Stimulated activated CD4-positive, alpha-beta T cell treated with anti-CD3 and anti-CD28 coated beads, Interleukin-4, amount 100 ng/mL, for 4 hours (primary cell): Measurements from ENCODE around the gene OR2V2.
"Not testable (repeated sequence)": the region's sequence is repeated elsewhere in the genome, so short reads cannot be mapped to it uniquely, and the experiment has no call there.

Source experiments
- DNase-seq, 2 experiments: peaks; one replicate each; pipeline ENCODE4 v3.0.0-alpha.2; 2020

Gene OR2V2, protein sequence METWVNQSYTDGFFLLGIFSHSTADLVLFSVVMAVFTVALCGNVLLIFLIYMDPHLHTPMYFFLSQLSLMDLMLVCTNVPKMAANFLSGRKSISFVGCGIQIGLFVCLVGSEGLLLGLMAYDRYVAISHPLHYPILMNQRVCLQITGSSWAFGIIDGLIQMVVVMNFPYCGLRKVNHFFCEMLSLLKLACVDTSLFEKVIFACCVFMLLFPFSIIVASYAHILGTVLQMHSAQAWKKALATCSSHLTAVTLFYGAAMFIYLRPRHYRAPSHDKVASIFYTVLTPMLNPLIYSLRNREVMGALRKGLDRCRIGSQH

DNA sequence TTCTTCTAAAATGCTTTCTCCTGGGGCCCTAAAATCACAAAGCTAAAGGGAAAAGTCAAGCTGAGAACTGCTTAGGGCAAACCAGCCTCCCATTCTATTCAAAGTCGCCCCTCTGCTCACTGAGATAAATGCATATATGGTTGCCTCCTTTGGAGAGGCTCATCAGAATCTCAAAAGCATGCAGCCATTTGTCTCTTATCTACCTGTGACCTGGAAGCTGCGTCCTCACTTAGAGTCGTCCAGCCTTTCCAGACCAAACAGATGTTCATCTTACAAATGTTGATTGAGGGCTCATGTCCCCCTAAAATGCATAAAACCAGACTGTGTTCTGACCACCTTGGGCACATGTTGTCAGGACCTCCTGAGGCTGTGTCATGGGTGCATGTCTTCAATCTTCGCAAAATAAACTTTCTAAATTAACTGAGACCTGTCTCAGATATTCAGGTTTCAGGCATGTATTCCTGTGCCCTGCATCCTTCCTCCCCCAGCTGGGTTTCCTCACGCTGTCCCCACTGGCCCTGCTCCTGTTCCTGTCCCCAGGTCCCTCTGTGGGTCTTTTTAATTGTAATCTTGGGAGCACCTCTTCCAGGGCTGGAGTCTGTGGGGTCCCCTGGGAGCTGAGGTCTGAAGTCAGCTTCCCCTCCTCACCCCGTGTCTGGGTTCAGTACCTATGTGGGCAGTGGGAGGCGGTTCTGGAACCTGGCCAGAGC lies at the start of gene OR2V2:
Gene OR2V2 (plus strand): TSS at position 660 of the 710 bp plus-strand sequence. CDS start 7,357 bp downstream, outside the sequence.
- not testable (repeated sequence) for DNase-seq

DNA sequence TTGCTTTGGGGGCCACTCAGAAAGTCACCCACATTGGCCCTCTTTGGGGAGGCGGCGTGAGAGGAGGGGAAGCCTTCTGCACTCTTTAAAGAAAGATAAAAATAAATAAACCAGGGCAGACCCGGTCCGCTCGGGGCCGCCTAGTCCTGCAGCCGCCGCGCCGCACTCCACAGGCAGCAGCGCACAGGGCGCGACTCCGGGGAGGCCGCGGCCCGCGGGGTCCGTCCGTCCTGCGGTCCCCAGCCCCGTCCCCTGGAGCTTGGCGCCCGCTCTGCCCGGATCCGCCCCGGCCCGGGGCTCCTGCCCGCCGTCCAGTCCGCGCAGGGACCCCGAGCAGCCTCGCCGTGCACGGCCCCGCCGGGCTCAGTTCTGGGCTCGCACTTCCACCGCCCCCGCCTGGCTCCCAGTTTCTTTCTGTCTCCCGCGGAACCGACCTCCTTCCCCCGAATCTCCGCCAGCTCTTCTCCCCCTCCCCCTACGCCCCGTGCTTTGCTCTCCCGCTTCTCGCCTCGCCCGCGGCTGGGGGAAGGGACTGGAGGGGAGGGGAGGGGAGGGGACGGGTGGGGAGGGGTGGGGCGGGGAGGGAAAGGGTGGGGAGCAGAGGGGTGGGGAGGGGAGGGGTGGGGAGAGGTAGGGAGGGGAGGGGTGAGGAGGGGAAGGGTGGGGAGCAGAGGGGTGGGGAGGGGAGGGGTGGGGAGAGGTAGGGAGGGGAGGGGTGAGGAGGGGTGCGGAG lies 49.5 kb upstream of the OR2V2 start:
- not testable (repeated sequence) for DNase-seq

DNA sequence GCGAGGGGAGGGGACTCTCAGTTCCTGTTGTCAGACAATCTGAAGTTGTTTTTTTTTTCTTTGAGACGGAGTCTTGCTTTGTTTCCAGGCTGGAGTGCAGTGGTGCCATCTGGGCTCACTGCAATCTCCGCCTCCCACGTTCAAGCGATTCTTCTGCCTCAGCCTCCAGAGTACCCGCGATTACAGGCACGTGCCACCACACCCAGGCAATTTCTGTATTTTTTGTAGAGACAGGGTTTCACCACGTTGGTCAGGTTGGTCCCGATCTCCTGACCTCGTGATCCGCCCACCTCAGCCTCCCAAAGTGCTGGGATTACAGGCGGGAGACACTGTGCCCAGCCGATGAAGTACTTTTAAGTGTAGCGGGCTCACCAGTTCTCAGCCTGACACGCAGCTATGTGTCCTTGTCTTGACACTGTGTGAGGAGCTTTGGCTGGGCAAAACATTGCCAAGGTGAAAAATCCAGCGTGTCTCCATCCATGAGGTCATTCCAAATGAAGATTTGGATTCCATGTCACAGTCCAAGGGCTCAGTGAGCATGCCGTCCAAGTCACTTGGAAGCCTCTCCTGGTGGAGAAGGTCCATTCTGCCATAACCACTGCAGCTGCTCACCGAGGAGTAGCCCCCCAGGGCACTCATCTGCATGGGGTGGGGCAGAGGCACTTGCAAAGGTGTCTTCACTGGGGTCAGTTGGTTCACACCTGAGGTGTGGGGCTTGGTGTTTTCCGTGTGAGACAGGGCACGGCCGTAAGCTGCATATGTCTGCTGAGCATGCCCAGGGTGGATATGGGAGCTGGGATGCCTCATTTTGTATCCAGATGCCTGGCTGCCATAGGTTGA lies 48.4 kb upstream of the OR2V2 start:
- DNase-seq = no peak

DNA sequence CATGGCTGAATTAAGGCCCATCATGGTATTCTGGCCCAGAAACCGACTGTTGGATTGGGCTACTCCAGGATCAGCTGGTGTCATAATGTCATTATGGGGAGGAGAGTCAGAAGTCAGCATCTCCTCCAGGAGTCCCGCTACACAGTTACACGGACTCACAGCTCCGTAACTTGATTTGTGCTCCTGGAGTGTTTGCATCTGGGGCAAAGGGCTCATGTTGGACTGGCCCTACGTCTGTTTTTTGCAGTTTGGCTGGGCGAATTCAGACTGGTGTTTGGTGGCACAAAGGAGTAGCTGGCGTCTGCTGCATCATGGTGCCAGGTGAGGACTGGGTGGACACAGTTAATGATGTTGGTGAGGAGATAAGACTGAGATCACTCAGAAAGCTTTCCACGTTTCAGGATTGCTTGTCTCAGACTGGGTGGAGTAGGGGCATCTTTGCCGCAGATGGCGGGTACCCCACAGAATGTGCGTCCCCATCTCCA lies 47.7 kb upstream of the OR2V2 start:
- DNase-seq = no peak

DNA sequence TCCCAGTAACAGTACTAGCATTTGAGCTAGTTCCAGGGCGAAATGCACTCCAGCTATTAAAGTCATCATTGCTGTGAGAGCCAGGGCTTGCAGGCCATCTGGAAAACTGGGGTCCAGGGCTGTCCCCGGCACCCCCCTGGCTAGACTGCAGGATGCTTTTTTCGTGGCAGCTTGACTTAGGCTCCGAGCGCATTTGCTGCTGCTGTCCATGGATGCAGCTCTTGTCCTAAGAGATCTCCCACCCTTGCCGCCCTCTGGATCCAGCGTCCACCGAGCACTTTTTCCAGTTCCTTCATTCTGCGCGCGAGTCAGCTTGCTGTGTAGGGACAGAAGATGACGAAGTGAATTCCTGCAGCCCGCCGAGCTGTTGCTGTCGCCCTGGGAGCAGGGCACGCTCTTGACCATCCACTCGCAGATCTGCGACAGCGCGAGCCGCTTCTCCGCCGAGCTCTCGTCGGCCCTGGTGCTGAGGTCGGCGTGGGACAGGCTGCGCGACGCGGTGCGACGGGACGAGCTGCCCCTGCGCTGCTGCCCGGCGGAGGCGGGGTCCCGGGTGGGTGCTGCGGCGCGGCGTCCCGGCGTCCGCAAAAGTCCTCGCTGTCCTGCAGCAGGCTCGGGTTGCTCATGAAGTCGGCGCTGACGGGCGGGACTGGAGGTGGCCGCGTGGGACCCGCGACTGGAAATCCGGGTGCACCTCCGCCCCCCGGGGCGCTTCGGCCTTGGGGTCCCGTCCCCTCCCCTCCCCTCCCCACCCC lies 47.1 kb upstream of the OR2V2 start:
- DNase-seq = no peak

DNA sequence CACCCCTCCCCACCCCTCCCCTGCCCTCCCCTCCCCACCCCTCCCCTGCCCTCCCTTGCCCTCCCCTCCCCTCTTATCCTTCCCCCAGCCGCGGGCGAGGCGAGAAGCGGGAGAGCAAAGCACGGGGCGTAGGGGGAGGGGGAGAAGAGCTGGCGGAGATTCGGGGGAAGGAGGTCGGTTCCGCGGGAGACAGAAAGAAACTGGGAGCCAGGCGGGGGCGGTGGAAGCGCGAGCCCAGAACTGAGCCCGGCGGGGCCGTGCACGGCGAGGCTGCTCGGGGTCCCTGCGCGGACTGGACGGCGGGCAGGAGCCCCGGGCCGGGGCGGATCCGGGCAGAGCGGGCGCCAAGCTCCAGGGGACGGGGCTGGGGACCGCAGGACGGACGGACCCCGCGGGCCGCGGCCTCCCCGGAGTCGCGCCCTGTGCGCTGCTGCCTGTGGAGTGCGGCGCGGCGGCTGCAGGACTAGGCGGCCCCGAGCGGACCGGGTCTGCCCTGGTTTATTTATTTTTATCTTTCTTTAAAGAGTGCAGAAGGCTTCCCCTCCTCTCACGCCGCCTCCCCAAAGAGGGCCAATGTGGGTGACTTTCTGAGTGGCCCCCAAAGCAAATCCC lies 46.2 kb upstream of the OR2V2 start:
- DNase-seq = not testable (repeated sequence)

DNA sequence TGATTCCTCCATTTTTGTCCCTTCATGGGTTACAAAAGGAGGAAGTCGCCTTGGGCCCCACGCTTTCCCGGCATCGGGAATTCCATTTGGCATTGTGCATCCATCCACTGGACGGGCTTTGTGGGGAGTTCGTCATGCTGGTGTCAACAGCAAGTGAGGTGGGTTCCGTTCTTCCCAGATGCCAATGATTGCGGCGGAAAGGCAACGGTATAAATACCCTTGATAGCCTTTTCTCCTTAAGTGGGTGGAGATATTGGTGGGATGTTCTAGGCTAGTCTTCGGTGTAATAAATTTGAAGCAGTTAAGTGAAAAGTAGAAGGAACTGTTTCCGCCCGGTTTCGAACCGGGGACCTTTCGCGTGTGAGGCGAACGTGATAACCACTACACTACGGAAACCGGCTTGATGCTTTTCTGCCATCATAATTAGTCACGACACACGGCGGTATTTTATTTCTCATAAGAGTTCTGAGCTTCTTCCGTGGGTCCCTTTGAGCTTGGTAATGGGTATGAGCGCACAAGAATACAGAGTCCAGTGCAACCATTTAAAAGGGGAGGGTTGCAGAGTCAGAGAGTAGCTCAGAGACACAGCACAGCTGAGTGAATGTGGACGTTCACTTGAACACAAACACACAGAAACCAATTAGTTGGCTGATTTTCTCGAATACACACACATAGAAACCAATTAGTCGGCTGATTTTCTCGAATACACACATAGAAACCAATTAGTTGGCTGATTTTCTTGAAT lies 45.3 kb upstream of the OR2V2 start:
- not testable (repeated sequence) for DNase-seq

DNA sequence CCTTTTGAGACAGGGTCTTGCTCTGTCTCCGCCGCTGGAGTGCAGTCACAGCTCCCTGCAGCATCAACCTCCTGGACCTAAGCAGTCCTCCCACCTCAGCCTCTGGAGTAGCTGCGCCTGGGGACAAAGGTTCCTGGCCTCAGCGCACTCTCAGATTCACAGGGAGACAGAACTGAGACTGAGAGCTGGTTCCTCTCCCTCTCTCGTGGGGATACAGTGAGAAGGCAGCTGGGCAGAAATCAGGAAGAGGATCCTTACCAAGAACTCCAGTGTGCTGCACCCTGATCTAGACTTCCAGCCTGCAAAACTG lies 43.2 kb upstream of the OR2V2 start:
- not testable (repeated sequence) for DNase-seq

DNA sequence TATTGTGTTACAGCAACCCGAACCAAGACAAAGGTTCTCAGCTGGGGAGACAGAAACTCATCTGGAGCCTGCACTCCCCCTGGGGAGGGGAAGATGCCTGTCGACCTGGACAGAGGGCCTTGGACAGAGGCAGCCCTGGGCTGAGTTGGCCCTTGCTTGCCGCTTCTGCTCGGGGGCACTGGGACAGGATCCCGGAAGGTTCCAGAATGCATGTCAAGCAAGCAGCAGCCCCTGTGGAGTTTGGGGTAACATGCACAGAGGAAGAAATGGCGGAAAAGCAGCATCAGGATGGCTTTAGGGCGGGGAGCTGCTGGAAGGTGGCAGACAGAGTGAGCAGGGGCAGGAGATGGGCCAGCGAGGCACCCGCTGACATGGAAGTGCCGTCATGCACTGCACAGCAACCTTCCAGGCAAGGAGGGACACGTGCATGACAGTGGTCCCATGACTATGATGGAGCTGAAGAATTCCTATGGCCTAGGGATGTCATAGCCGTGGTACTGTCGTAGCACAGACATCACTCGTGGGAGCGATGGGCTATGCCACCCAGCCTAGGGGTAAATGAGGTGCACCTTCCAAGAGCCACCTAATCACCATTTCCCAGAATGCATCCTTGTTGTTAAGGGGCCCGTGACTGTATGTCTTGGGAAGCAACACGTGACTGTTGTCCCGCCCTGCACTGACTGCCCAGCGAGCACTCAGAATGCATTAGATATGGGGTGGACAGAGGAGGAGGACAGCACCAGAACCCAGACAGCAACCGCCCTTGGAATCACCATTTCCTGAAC lies 42.6 kb upstream of the OR2V2 start:
- DNase-seq = not testable (repeated sequence)

DNA sequence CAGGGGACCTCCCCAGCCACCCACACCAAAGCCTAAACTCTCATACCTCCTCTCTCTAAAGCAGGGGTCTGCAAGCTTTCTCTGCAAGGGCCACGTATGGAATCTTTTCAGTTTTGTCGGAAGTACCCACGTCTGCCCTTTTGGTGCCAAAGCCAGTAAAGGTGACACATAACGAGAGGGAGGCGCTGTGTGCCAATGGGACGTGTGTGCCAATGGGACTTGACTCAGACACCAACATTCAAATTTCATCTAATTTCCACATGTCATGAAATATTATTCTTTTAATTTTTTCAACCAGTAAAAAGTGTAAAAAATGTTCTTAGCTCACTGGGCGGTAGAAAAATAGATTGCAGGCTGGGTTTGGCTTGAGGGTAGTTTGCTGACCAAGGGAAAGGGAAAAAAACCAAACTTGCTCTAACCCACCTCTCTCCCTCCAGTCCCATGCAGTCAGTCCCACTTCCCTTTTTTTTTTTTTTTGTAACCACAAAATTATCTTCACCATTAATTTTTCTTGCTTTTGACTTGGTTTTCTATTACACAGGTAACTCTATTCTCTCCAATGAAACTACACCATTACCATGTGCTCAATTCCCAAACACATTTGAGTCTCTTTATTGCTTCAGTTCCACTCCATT lies 41.9 kb upstream of the OR2V2 start:
- DNase-seq = no peak

DNA sequence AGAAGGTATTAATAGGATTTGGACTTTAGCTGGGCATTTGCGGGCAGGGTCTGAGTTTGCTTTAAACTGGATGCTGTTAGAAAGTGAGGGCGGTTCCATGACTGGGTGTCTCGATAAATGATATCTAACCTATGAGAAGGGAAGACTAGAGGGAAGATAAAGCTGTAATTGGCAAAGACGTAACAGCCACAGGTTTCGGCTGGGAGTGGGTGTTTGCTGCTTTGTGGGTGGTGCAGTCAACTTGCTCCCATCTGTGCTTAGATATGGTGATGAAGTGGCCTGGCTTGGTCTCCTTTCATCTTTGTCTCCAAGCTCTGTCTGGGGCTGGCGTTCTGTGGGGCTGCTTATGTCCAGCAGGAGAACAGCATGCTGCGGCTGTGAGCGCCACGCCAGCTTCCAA lies 39.7 kb upstream of the OR2V2 start:
- DNase-seq = no peak

DNA sequence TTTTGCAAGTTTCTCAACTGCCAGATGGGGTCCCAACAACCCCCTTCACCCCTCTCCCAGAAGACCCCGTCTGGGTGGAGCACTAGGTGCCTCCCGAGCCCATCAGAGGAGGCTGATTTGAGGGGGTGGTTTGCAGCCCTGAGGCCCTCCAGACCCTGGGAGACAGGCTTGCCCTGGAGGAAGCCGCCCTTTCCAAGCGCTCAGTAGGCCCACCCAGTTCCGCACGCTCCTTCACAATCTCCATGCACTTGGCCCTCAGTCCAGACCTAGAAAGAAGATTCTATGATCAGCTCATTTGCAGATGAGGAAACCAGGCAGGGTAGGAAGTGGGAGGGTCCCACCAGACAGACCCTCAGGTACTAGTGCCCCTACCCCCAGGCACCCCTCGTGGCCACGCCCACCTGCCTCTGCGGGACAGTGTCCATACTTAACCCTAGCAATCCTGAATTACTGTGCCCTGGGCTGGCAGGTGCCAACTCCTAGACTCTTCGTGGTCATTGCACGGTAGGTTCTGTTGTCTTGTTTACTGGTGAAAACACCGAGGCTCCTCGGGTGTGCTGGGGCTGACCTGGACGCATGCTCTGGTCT lies 38.7 kb upstream of the OR2V2 start:
- DNase-seq = no peak

DNA sequence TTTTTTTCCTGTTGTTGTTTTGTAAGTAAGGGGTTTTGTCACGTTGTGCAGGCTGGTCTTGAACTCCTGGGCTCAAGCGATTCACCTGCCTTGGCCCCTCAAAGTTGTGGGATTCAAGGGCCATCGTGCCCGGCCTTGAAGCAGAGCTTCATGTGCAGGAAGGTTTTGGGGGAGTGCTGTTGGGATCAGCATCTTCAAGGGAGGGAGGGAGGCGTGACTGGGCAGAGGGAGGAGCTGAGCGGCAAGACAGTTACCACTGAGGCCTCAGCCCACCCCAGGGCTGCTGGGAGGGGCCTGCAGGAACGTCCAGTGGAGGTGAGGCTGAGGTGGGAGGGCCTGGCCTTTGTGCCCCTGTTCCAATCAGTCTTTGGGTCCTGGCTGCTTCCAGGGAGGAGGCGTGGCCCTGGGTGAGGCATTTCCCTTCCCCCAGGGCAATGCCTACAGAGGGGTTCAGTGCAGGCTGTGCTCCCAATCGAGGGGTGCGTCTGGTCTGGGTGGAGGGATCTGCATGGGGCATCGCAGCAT lies 37.8 kb upstream of the OR2V2 start:
- no peak for DNase-seq

DNA sequence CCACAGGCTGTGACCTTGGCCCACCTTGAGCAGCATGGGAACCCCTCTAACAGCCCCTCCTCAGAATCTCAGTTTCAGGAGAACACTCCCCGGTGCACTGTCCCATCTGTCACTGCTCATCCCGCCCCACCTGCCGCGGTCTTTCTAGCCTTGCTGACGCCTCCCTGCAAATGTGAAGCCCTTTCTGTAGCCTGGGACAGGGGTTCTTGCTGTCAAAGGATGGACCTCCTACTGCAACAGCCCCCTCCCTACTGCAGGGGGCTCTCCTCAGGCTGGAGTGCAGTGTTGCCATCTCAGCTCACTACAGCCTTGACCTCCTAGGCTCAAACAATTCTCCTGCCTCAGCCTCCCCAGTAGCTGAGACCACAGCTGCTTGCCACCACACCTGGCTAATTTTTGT lies 36.4 kb upstream of the OR2V2 start:
- DNase-seq = no peak

DNA sequence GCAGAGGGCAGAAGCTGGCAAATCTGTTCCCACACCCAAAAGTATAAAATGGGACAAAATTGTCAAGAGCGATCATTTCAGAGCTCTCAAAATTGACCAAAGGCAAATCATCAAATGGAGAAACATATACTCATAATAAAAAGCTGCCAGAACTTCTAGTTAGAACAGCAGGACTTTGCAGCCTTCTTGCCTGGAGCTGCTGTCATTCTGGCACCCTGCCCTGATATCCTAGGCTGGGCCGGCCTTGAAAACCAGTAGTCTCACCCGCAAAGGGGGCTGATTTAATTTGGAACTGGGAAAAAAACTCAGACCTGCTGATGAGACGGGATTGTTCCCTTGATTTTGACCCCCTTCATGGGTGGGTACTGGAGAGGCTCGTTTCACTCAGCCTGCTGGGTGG lies 34.9 kb upstream of the OR2V2 start:
- no peak for DNase-seq

DNA sequence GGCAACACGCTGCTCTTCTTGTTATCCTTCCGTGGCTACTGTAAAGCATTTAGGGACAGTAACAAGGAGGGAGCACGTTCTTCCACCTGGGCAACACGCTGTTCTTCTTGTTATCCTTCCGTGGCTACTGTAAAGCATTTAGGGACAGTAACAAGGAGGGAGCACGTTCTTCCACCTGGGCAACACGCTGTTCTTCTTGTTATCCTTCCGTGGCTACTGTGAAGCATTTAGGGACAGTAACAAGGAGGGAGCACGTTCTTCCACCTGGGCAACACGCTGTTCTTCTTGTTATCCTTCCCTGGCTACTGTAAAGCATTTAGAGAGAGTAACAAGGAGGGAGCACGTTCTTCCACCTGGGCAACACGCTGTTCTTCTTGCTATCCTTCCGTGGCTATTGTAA lies 33.8 kb upstream of the OR2V2 start:
- DNase-seq = not testable (repeated sequence)

DNA sequence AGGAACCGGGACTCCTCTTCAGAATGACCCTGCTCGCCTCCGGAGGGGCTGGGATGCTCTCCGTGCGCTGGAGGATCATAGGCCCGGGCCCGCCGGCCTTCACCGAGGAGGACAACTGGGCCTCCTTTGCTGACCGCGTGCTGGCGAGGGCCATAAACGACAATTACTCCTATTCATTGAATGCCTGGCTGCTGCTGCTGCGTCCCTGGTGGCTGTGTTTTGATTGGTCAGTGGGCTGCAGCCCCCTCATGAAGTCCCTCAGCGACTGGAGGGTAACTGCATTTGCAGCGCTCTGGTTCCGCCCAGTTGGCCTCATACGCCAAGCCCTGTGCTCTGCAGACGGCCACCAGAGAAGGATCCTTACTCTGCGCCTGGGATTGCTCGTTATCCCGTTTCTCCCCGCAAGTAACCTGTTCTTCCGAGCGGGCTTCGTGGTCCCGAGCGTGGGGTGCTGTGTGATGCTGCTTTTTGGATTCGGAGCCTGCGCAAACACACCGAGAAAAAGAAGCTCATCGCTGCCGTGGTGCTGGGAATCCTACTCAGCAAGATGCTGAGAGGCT lies 33.0 kb upstream of the OR2V2 start:
- no peak for DNase-seq
